Activated T-helper 1 cell treated with anti-CD3 and anti-CD28 coated beads, Interleukin-12 subunit alpha, Interleukin-12 subunit beta, Interleukin-2, Interleukin-4 antibody, amounts not matched to agents 30 ng/mL and 10 ng/mL and 1 ng/mL, durations not matched to agents 14 hours and 24 hours and 36 hours (primary cell): Measurements from ENCODE around the gene STAC. TPM values are rescaled to one million over a fixed set of nuclear protein-coding genes. Genes with fewer than 3 reads are reported as not detected.
"Not testable (repeated sequence)": the region's sequence is repeated elsewhere in the genome, so short reads cannot be mapped to it uniquely, and the experiment has no call there.

Source experiments
- DNase-seq: peaks from one replicate; pipeline ENCODE4 v3.0.0; 2021; ENCODE audit warnings: low spot score
- H3K27ac Mint-ChIP-seq: one replicate; pipeline ENCODE4 v1.8.0; 2021; ENCODE audit warnings: mild to moderate bottlenecking, mixed read lengths
- H3K27me3 Mint-ChIP-seq: one replicate; pipeline ENCODE4 v1.8.0; 2022; ENCODE audit warnings: mild to moderate bottlenecking, moderate library complexity, mixed read lengths; ENCODE audit not compliant: insufficient read depth
- H3K36me3 Mint-ChIP-seq: one replicate; pipeline ENCODE4 v1.8.0; 2021; ENCODE audit warnings: low read depth, mixed read lengths
- H3K4me1 Mint-ChIP-seq: one replicate; pipeline ENCODE4 v1.8.0; 2021; ENCODE audit warnings: low read depth, mixed read lengths
- H3K4me3 Mint-ChIP-seq: one replicate; pipeline ENCODE4 v1.8.0; 2021; ENCODE audit warnings: mild to moderate bottlenecking, moderate library complexity, mixed read lengths
- H3K9me3 Mint-ChIP-seq: one replicate; pipeline ENCODE4 v1.8.0; 2021; ENCODE audit warnings: mixed read lengths
- intact Hi-C: fragments of 100-400 bp; cut with micrococcal nuclease; formaldehyde crosslinking; loops from one replicate; pipeline ENCODE4 v1.15.1; 2024
- total RNA-seq: library from RNA; stranded (reverse); gene quantifications from 2 replicates; pipeline ENCODE4 v1.2.3, GENCODE V29; 2022

Gene STAC
- total RNA-seq, 1 donor from 2014 or later = not detected

- Mint-ChIP-seq H3K27me3 (no peaks in the 10 kb centered on the region), H3K4me1 (no peaks in the 10 kb centered on the region)
Measured at GRCh38 chr3:36459177-36459576, 78.9 kb downstream of the STAC start.

GRCh38 chr3:36461597-36461996 is 81.3 kb downstream of the STAC start:
- Mint-ChIP-seq H3K36me3 (no peaks in the 10 kb centered on the region), H3K27ac (no peak overlapping the region), H3K9me3 (no peaks in the 10 kb centered on the region), H3K4me1 (no peaks in the 10 kb centered on the region), H3K4me3 (no peak overlapping the region), H3K27me3 (no peaks in the 10 kb centered on the region)
- intact Hi-C loops = no loop called here
- no peak for DNase-seq

More at GRCh38 chr3:36459177-36459576, 78.9 kb downstream of the STAC start:
- intact Hi-C loops = no loop called here
- H3K27ac Mint-ChIP-seq = no peak overlapping the region
- H3K9me3 Mint-ChIP-seq = no peaks in the 10 kb centered on the region
- no peak overlapping the region for H3K4me3 Mint-ChIP-seq
- DNase-seq = no peak
- no peaks in the 10 kb centered on the region for H3K36me3 Mint-ChIP-seq

- not testable (repeated sequence) for H3K9me3 Mint-ChIP-seq, H3K4me3 Mint-ChIP-seq
Measured at GRCh38 chr3:36472045-36472444, 91.7 kb downstream of the STAC start.

GRCh38 chr3:36475558-36475957 is 95.3 kb downstream of the STAC start:
- no peak for DNase-seq
- Mint-ChIP-seq H3K27me3 (no peaks in the 10 kb centered on the region), H3K4me1 (no peaks in the 10 kb centered on the region), H3K36me3 (no peaks in the 10 kb centered on the region), H3K9me3 (peaks cover 7% of the 10 kb centered on the region), H3K27ac (no peak overlapping the region), H3K4me3 (no peak overlapping the region)
- intact Hi-C loops = no loop called here

More at GRCh38 chr3:36472045-36472444, 91.7 kb downstream of the STAC start:
- H3K27ac Mint-ChIP-seq, H3K27me3 Mint-ChIP-seq, DNase-seq, intact Hi-C loops, H3K4me1 Mint-ChIP-seq, H3K36me3 Mint-ChIP-seq: not testable (repeated sequence)

GRCh38 chr3:36476286-36476942 is 96.1 kb downstream of the STAC start:
- intact Hi-C loops = no loop called here
- no peaks in the 10 kb centered on the region for H3K4me1 Mint-ChIP-seq
- no peaks in the 10 kb centered on the region for H3K36me3 Mint-ChIP-seq
- no peaks in the 10 kb centered on the region for H3K27me3 Mint-ChIP-seq
- peaks cover 7% of the 10 kb centered on the region for H3K9me3 Mint-ChIP-seq
- no peak for DNase-seq
- H3K27ac Mint-ChIP-seq = no peak overlapping the region
- no peak overlapping the region for H3K4me3 Mint-ChIP-seq

GRCh38 chr3:36477655-36478054 is 97.4 kb downstream of the STAC start:
- Mint-ChIP-seq H3K36me3 (no peaks in the 10 kb centered on the region), H3K27me3 (no peaks in the 10 kb centered on the region), H3K4me1 (no peaks in the 10 kb centered on the region), H3K27ac (no peak overlapping the region), H3K4me3 (no peak overlapping the region), H3K9me3 (peaks cover 7% of the 10 kb centered on the region)
- DNase-seq = no peak
- intact Hi-C loops = no loop called here

- Mint-ChIP-seq H3K36me3 (no peaks in the 10 kb centered on the region), H3K27ac (no peak overlapping the region), H3K27me3 (no peaks in the 10 kb centered on the region), H3K9me3 (peaks cover 7% of the 10 kb centered on the region), H3K4me3 (no peak overlapping the region), H3K4me1 (no peaks in the 10 kb centered on the region)
- no peak for DNase-seq
- intact Hi-C loops = no loop called here
Measured at GRCh38 chr3:36480911-36481648, 100.8 kb downstream of the STAC start.

GRCh38 chr3:36482256-36482655 is 102.0 kb downstream of the STAC start:
- intact Hi-C loops = no loop called here
- DNase-seq = no peak
- Mint-ChIP-seq H3K4me3 (no peak overlapping the region), H3K27ac (no peak overlapping the region), H3K36me3 (no peaks in the 10 kb centered on the region), H3K27me3 (no peaks in the 10 kb centered on the region), H3K9me3 (peaks cover 7% of the 10 kb centered on the region), H3K4me1 (no peaks in the 10 kb centered on the region)

- intact Hi-C loops = no loop called here
- DNase-seq = no peak
- H3K9me3 Mint-ChIP-seq = peaks cover 7% of the 10 kb centered on the region
- H3K4me3 Mint-ChIP-seq = no peak overlapping the region
- no peaks in the 10 kb centered on the region for H3K4me1 Mint-ChIP-seq
- no peaks in the 10 kb centered on the region for H3K36me3 Mint-ChIP-seq
- no peaks in the 10 kb centered on the region for H3K27me3 Mint-ChIP-seq
- H3K27ac Mint-ChIP-seq = no peak overlapping the region
Measured at GRCh38 chr3:36482880-36483279, 102.6 kb downstream of the STAC start.

GRCh38 chr3:36483709-36484108 is 103.4 kb downstream of the STAC start:
- H3K4me1 Mint-ChIP-seq = no peaks in the 10 kb centered on the region
- H3K27ac Mint-ChIP-seq = no peak overlapping the region
- H3K4me3 Mint-ChIP-seq = no peak overlapping the region
- H3K36me3 Mint-ChIP-seq = no peaks in the 10 kb centered on the region
- intact Hi-C loops = no loop called here
- DNase-seq = no peak
- peaks cover 7% of the 10 kb centered on the region for H3K9me3 Mint-ChIP-seq
- no peaks in the 10 kb centered on the region for H3K27me3 Mint-ChIP-seq

GRCh38 chr3:36484386-36484785 is 104.1 kb downstream of the STAC start:
- no peak overlapping the region for H3K4me3 Mint-ChIP-seq
- H3K36me3 Mint-ChIP-seq = no peaks in the 10 kb centered on the region
- H3K27ac Mint-ChIP-seq = no peak overlapping the region
- H3K27me3 Mint-ChIP-seq = no peaks in the 10 kb centered on the region
- H3K4me1 Mint-ChIP-seq = no peaks in the 10 kb centered on the region
- intact Hi-C loops = no loop called here
- no peak for DNase-seq
- H3K9me3 Mint-ChIP-seq = peaks cover under 1% of the 10 kb centered on the region

- no peaks in the 10 kb centered on the region for H3K27me3 Mint-ChIP-seq
- H3K36me3 Mint-ChIP-seq = no peaks in the 10 kb centered on the region
- DNase-seq = no peak
- H3K27ac Mint-ChIP-seq = no peak overlapping the region
- intact Hi-C loops = no loop called here
- H3K4me1 Mint-ChIP-seq = no peaks in the 10 kb centered on the region
- H3K4me3 Mint-ChIP-seq = no peak overlapping the region
- no peaks in the 10 kb centered on the region for H3K9me3 Mint-ChIP-seq
Measured at GRCh38 chr3:36486009-36486795, 105.9 kb downstream of the STAC start.

- intact Hi-C loops = no loop called here
- no peak for DNase-seq
- no peaks in the 10 kb centered on the region for H3K9me3 Mint-ChIP-seq
- H3K36me3 Mint-ChIP-seq = no peaks in the 10 kb centered on the region
- no peak overlapping the region for H3K27ac Mint-ChIP-seq
- H3K4me1 Mint-ChIP-seq = no peaks in the 10 kb centered on the region
- no peaks in the 10 kb centered on the region for H3K27me3 Mint-ChIP-seq
- H3K4me3 Mint-ChIP-seq = no peak overlapping the region
Measured at GRCh38 chr3:36487616-36488015, 107.3 kb downstream of the STAC start.
